IMR-90 (cell line): Measurements from ENCODE around the gene APEX1. TPM values are rescaled to one million over a fixed set of nuclear protein-coding genes. Genes with fewer than 3 reads are reported as not detected.

Experiments
- ATAC-seq: fragments of 200-7000 bp; cut with Tn5 transposase; 2 replicates; pipeline ENCODE4 v1.9.1; 2020; ENCODE audit warnings: low read depth, mild to moderate bottlenecking, moderate library complexity
- BruUV-seq: library from RNA; stranded (reverse); fragments of 400-500 nt; replicated peaks from 2 replicates; lab custom pipeline; 2021; lab: Mats Ljungman, UMichigan
- CTCF ChIA-PET: fragments of 300-600 bp; formaldehyde crosslinking; extraction: SDS; loops from one replicate; lab custom pipeline; 2021; ENCODE audit warnings: antibody characterized with exemption; lab: Yijun Ruan, JAX
- POLR2A ChIA-PET: fragments of 300-600 bp; sonication (Branson Sonifier 250); formaldehyde crosslinking; loops from one replicate; lab custom pipeline; 2022; ENCODE audit warnings: antibody characterized with exemption; ENCODE audit not compliant: unreplicated experiment; lab: Charles Lee
- DNase-seq: peaks from one replicate; pipeline ENCODE4 v3.0.0; 2013
- H2AFZ ChIP-seq: replicated peaks from 2 replicates; pipeline ENCODE3; 2013; ENCODE audit warnings: low read length, mild to moderate bottlenecking; ENCODE audit not compliant: poor library complexity
- H2AK5ac ChIP-seq: 2 replicates; pipeline ENCODE4 v1.6.1; 2013; ENCODE audit warnings: low read depth, low read length, inconsistent platforms
- H2AK9ac ChIP-seq: replicated peaks from 2 replicates; pipeline ENCODE3; 2013; ENCODE audit warnings: mild to moderate bottlenecking, low read depth, low read length, moderate library complexity; ENCODE audit not compliant: poor library complexity
- H2BK120ac ChIP-seq: 2 replicates; pipeline ENCODE4 v1.6.1; 2013; ENCODE audit warnings: low read depth, low read length, inconsistent platforms
- H2BK15ac ChIP-seq: 3 replicates; pipeline ENCODE4 v1.6.1; 2013; ENCODE audit warnings: low read depth, low read length, inconsistent platforms
- H2BK20ac ChIP-seq: 2 replicates; pipeline ENCODE4 v1.6.1; 2013; ENCODE audit warnings: low read depth, mild to moderate bottlenecking, inconsistent platforms, low read length, moderate library complexity
- H2BK5ac ChIP-seq: 2 replicates; pipeline ENCODE4 v1.6.1; 2013; ENCODE audit warnings: mild to moderate bottlenecking, low read depth, low read length, inconsistent platforms; ENCODE audit not compliant: poor library complexity, severe bottlenecking
- H3K14ac ChIP-seq: replicated peaks from 2 replicates; pipeline ENCODE4 v1.6.1; 2013; ENCODE audit warnings: low read depth, low read length, inconsistent platforms
- H3K18ac ChIP-seq: 2 replicates; pipeline ENCODE4 v1.6.1; 2013; ENCODE audit warnings: low read depth, low read length, control low read depth
- H3K23ac ChIP-seq: 2 replicates; pipeline ENCODE4 v1.6.1; 2013; ENCODE audit warnings: low read depth, low read length, inconsistent platforms
- H3K27ac ChIP-seq: 2 replicates; pipeline ENCODE4 v1.5.1; 2013; ENCODE audit warnings: mild to moderate bottlenecking, control low read depth, low read length; ENCODE audit not compliant: insufficient read depth
- H3K27me3 ChIP-seq: 2 replicates; pipeline ENCODE4 v1.6.1; 2013; ENCODE audit warnings: low read length; ENCODE audit not compliant: control insufficient read depth, insufficient read depth
- H3K36me3 ChIP-seq: 2 replicates; pipeline ENCODE4 v1.6.1; 2013; ENCODE audit warnings: low read length, mixed read lengths; ENCODE audit not compliant: control insufficient read depth, insufficient read depth
- H3K4ac ChIP-seq: 2 replicates; pipeline ENCODE4 v1.6.1; 2013; ENCODE audit warnings: low read depth, low read length, inconsistent platforms
- H3K4me1 ChIP-seq: 2 replicates; pipeline ENCODE4 v1.6.1; 2013; ENCODE audit warnings: low read length, mixed read lengths; ENCODE audit not compliant: control insufficient read depth, insufficient read depth
- H3K4me2 ChIP-seq: 2 replicates; pipeline ENCODE4 v1.6.1; 2013; ENCODE audit warnings: low read depth, mild to moderate bottlenecking, control low read depth, low read length, moderate library complexity
- H3K4me3 ChIP-seq: 2 replicates; pipeline ENCODE4 v1.5.1; 2013; ENCODE audit warnings: low read depth, mild to moderate bottlenecking, control low read depth, low read length, moderate library complexity; ENCODE audit not compliant: insufficient read depth
- H3K56ac ChIP-seq: 2 replicates; pipeline ENCODE4 v1.6.1; 2013; ENCODE audit warnings: low read length, inconsistent platforms; ENCODE audit not compliant: insufficient read depth; ENCODE audit errors: extremely low read depth
- H3K79me1 ChIP-seq, 2 experiments: 2 replicates each; pipeline ENCODE4 v1.6.1; 2013; ENCODE audit warnings: low read length in 2 of 2, inconsistent platforms in 1 of 2, low read depth in 1 of 2
- H3K9ac ChIP-seq: 2 replicates; pipeline ENCODE4 v1.6.1; 2013; ENCODE audit warnings: low read depth, low read length, control low read depth
- H3K9me1 ChIP-seq: 2 replicates; pipeline ENCODE4 v1.6.1; 2013; ENCODE audit warnings: low read length, inconsistent platforms; ENCODE audit not compliant: insufficient read depth
- H3K9me3 ChIP-seq: 2 replicates; pipeline ENCODE4 v1.6.1; 2013; ENCODE audit warnings: low read length; ENCODE audit not compliant: control insufficient read depth, insufficient read depth
- H4K20me1 ChIP-seq: 2 replicates; pipeline ENCODE4 v1.6.1; 2013; ENCODE audit warnings: low read length, inconsistent platforms; ENCODE audit not compliant: insufficient read depth
- H4K5ac ChIP-seq: 2 replicates; pipeline ENCODE4 v1.6.1; 2013; ENCODE audit warnings: mild to moderate bottlenecking, low read depth, low read length, control low read depth
- H4K8ac ChIP-seq, 2 experiments: 2 replicates each; pipeline ENCODE4 v1.6.1; 2013; ENCODE audit warnings: low read depth in 2 of 2, low read length in 2 of 2, control low read depth in 1 of 2, inconsistent platforms in 1 of 2
- H4K91ac ChIP-seq: 2 replicates; pipeline ENCODE4 v1.6.1; 2013; ENCODE audit warnings: low read depth, low read length, inconsistent platforms; ENCODE audit not compliant: insufficient read depth
- BHLHE40 ChIP-seq: fragments of 150-350 bp; IDR thresholded peaks from 2 replicates; pipeline ENCODE4 v1.6.1; 2016; ENCODE audit warnings: mild to moderate bottlenecking, low read depth, low read length
- CEBPB ChIP-seq: IDR thresholded peaks from 2 replicates; pipeline ENCODE4 v1.6.1; 2012; ENCODE audit warnings: low read depth, low read length, improper control_type of control experiment
- CHD1 ChIP-seq: IDR thresholded peaks from 2 replicates; pipeline ENCODE4 v1.6.1; 2012; ENCODE audit warnings: low read depth, low read length, improper control_type of control experiment
- CTCF ChIP-seq: conservative IDR thresholded peaks from 2 replicates; pipeline ENCODE4 v1.5.1; 2012; ENCODE audit warnings: mild to moderate bottlenecking, low read depth, low read length, improper control_type of control experiment
- ELK1 ChIP-seq: fragments of 150-350 bp; IDR thresholded peaks from 2 replicates; pipeline ENCODE4 v1.6.1; 2016; ENCODE audit warnings: low read depth, mild to moderate bottlenecking, low read length, moderate library complexity, borderline replicate concordance
- FOS ChIP-seq: fragments of 150-350 bp; IDR thresholded peaks from 2 replicates; pipeline ENCODE4 v1.6.1; 2016; ENCODE audit warnings: low read depth, low read length
- MAFK ChIP-seq: IDR thresholded peaks from 2 replicates; pipeline ENCODE4 v1.6.1; 2012; ENCODE audit warnings: low read depth, low read length, improper control_type of control experiment
- MAZ ChIP-seq: IDR thresholded peaks from 2 replicates; pipeline ENCODE4 v1.6.1; 2012; ENCODE audit warnings: low read depth, mild to moderate bottlenecking, low read length, improper control_type of control experiment, moderate library complexity, borderline replicate concordance
- MXI1 ChIP-seq: IDR thresholded peaks from 2 replicates; pipeline ENCODE4 v1.6.1; 2012; ENCODE audit warnings: low read depth, mild to moderate bottlenecking, low read length, moderate library complexity, borderline replicate concordance
- NFE2L2 ChIP-seq: fragments of 150-350 bp; IDR thresholded peaks from 2 replicates; pipeline ENCODE4 v1.6.1; 2016; ENCODE audit warnings: low read depth, mild to moderate bottlenecking, low read length
- POLR2A ChIP-seq: IDR thresholded peaks from 2 replicates; pipeline ENCODE4 v1.6.1; 2012; ENCODE audit warnings: mild to moderate bottlenecking, low read depth, low read length
- RAD21 ChIP-seq: IDR thresholded peaks from 2 replicates; pipeline ENCODE4 v1.6.1; 2012; ENCODE audit warnings: low read length, improper control_type of control experiment
- RCOR1 ChIP-seq: IDR thresholded peaks from 2 replicates; pipeline ENCODE4 v1.6.1; 2012; ENCODE audit warnings: mild to moderate bottlenecking, low read length, improper control_type of control experiment; ENCODE audit not compliant: insufficient replicate concordance
- RFX5 ChIP-seq: IDR thresholded peaks from 2 replicates; pipeline ENCODE4 v1.8.0; 2012; ENCODE audit warnings: low read depth, mild to moderate bottlenecking, low read length, moderate library complexity
- SMC3 ChIP-seq: fragments of 150-350 bp; IDR thresholded peaks from 2 replicates; pipeline ENCODE4 v1.6.1; 2016; ENCODE audit warnings: low read depth, mild to moderate bottlenecking, antibody characterized with exemption, low read length, moderate library complexity
- USF2 ChIP-seq: fragments of 150-350 bp; IDR thresholded peaks from 2 replicates; pipeline ENCODE4 v1.6.1; 2017; ENCODE audit warnings: mild to moderate bottlenecking, antibody characterized with exemption, low read length, low read depth
- WGBS, 2 experiments: methylation state at CpG; one replicate each; pipeline versions ENCODE4 v1.1.5 to v1.1.7; 2013; ENCODE audit warnings: missing lambda C conversion rate in 2 of 2; ENCODE audit not compliant: insufficient read length in 1 of 2; ENCODE audit errors: extremely low coverage in 2 of 2; 5-methylcytosine and 5-hydroxymethylcytosine counted together
- dilution Hi-C: fragments of 300-500 bp; cut with HindIII; formaldehyde crosslinking; loops from one replicate; pipeline ENCODE4 v1.14.3; 2018; ENCODE audit warnings: low sequenced_read_pairs; ENCODE audit not compliant: unreplicated experiment
- in situ Hi-C: fragments of 300-500 bp; cut with MboI; formaldehyde crosslinking; loops from 3 replicates; pipeline ENCODE4 v1.14.3; 2019; ENCODE audit warnings: low sequenced_read_pairs, inconsistent platforms, mixed read lengths
- intact Hi-C: fragments of 100-400 bp; cut with micrococcal nuclease; formaldehyde crosslinking; loops from 2 replicates; pipeline ENCODE4 v1.10.0; 2022
- polyA plus RNA-seq, 3 experiments: library from polyadenylated mRNA; depleted of rRNA; stranded (reverse); fragments of >200 nt; gene quantifications; 2 replicates each; pipeline ENCODE4 v1.2.3, GENCODE V29; 2012; ENCODE audit warnings: low replicate concordance in 1 of 3
- total RNA-seq: library from RNA; depleted of rRNA; stranded (reverse); fragments of >200 nt; gene quantifications from 2 replicates; pipeline ENCODE4 v1.2.3, GENCODE V29; 2012

Gene APEX1
- total and polyA plus RNA-seq, 2 of the 4 experiments (the other 2 are of a cell fraction) = 125 to 241 TPM

GRCh38 chr14:20493634-20494033, 38.6 kb downstream of the APEX1 start:
- no peak overlapping the region for H3K9ac ChIP-seq
- H2AFZ ChIP-seq = no peak overlapping the region
- no peaks in the 10 kb centered on the region for H3K9me3 ChIP-seq
- no peaks in the 10 kb centered on the region for H3K79me1 ChIP-seq
- H3K56ac ChIP-seq = no peak overlapping the region
- CTCF ChIA-PET = no interaction called here
- H2AK9ac ChIP-seq = no peak overlapping the region
- no peak overlapping the region for H4K91ac ChIP-seq
- no peaks in the 10 kb centered on the region for H4K20me1 ChIP-seq
- in situ Hi-C loops (no loop called here), dilution Hi-C loops (no loop called here), intact Hi-C loops (no loop called here)
- no TSS peak for BruUV-seq
- H4K5ac ChIP-seq = no peak overlapping the region
- no peak overlapping the region for H3K23ac ChIP-seq
- H2BK5ac ChIP-seq = no peak overlapping the region
- no peak overlapping the region for H3K14ac ChIP-seq
- ATAC-seq (no peak), DNase-seq (no peak)
- no peak overlapping the region for H2BK20ac ChIP-seq
- no peak overlapping the region for H3K4me3 ChIP-seq
- WGBS, 2 experiments = no CpG with 5 or more reads among the region's 2 CpGs
- H2AK5ac ChIP-seq = no peak overlapping the region
- no peak overlapping the region for H3K18ac ChIP-seq
- H4K8ac ChIP-seq = no peak overlapping the region
- POLR2A ChIA-PET = no interaction called here
- no peak for TF ChIP-seq SMC3
- TF ChIP-seq POLR2A = no peak
- no peak for TF ChIP-seq NFE2L2
- TF ChIP-seq USF2 = no peak
- no peak for TF ChIP-seq CEBPB
- no peak for TF ChIP-seq ELK1
- no peak for TF ChIP-seq CHD1
- TF ChIP-seq RCOR1 = no peak
- TF ChIP-seq MAFK = no peak
- TF ChIP-seq CTCF = no peak
- TF ChIP-seq RAD21 = no peak
- no peak for TF ChIP-seq BHLHE40
- no peak for TF ChIP-seq FOS
- TF ChIP-seq MAZ = no peak
- TF ChIP-seq RFX5 = no peak
- no peak for TF ChIP-seq MXI1
- H3K4me2 ChIP-seq = no peak overlapping the region
- H3K4me1 ChIP-seq = no peaks in the 10 kb centered on the region; the same call in 1 of the 2 replicates
- no peaks in the 10 kb centered on the region for H3K27me3 ChIP-seq
- no peak overlapping the region for H2BK15ac ChIP-seq
- no peaks in the 10 kb centered on the region for H3K9me1 ChIP-seq
- H2BK120ac ChIP-seq = peak overlapping the region; percentile 14; the same call in 1 of the 2 replicates
- no peaks in the 10 kb centered on the region for H3K36me3 ChIP-seq
- no peak overlapping the region for H3K27ac ChIP-seq
- no peak overlapping the region for H3K4ac ChIP-seq
